Stimulated activated CD4-positive, alpha-beta T cell treated with anti-CD3 and anti-CD28 coated beads, Interleukin-15, amount 100 ng/mL, for 24 hours (primary cell): ENCODE data around the gene FILIP1L.

ENCODE experiments used
- DNase-seq: peaks from one replicate; pipeline ENCODE4 v3.0.0-alpha.2; 2020

Gene FILIP1L

GRCh38 chr3:99911433-99911832 lies 202.9 kb downstream of the FILIP1L start:
- no peak for DNase-seq

DNA sequence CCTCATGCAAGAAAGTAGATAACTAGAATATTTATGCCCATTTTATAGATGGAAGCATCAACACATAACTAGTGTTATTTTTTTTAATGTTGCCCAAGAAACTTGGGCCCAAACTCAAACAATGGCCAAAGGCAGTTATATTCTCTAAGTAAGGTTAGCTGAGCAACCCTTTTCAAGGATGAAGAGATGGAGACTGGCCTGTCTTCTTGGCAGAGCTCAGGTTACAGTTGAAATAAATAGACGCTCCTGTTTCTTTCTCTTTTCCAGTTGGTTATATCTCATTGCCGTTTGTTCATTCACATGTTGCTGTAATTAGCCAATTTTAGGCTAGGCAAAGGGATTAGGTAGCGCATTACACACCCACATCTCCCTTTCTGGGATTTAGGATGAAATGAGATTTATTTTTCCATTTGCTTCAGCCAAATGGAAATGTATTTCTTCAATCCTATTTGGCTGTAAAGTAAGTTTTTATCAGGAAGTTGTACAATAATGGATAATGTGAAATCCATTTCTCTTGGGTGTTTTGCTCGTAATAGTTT lies 203.5 kb downstream of the FILIP1L start:
- DNase-seq, result no peak

- no peak for DNase-seq
These were observed 204.4 kb downstream of the FILIP1L start for GRCh38 chr3:99909714-99910495.

DNA sequence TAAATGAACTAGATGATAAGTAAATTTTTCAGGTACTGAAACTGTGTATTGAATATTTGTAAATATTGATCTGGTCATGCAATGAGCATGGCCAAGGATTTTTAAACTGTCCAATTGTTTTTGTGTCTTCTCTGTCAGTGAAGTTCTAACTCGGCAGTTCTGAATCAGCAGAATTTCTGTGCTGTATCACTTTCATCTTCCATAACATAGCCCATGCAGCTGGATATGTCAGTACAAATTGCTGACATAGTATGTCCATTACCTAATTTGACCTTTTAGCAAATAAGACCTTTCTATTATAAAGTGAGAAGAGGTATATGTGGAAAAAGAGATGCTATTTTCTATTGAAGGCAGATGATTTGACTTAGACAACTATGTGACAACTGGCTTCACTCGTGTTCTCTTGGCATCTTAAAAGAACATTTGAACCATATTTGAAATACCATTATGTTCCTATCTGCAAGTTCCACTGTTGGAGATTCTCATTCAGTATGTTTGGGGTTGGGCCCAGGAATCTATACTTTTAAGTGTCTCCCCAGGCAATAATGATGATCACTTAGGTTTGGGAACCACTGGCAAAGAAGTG lies 206.2 kb downstream of the FILIP1L start:
- DNase-seq, result no peak

DNA sequence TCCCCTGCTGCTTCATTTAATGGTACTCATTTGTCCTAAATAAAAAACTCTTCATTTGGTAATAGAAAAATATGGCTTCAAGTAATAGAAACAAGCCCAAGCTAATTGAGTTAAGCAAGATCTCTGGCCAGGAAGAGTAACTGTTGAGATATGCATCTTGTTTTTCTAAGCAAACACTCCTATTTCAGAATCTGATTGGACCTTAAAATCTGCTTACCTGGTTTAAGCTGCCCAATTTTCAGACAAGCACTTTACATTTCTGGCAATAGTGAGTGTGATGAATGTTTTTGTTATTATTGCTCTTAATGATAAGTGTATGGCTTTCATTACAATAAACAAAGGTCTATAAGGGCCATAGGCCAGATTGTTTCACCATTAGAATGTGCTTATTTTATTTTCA lies 210.4 kb downstream of the FILIP1L start:
- DNase-seq, result no peak

DNA sequence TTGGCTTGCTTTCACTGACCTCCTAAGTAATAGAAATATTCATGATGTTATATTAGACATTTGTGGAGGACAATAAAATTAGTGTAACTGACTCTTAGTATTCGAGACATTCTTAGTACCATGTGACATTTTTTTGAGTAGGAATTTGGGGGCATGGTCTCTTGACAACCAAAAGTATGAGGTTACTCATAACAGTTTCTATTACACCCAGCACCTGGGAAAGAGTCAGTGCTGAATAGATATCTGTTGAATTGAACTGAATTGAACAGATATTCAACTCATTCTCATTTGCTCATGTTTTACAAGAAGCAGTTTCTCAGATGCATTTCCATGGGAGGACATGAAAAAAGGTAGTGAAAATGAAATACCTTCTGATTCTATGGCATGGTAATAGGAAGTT lies 212.2 kb downstream of the FILIP1L start:
- DNase-seq, result no peak

DNA sequence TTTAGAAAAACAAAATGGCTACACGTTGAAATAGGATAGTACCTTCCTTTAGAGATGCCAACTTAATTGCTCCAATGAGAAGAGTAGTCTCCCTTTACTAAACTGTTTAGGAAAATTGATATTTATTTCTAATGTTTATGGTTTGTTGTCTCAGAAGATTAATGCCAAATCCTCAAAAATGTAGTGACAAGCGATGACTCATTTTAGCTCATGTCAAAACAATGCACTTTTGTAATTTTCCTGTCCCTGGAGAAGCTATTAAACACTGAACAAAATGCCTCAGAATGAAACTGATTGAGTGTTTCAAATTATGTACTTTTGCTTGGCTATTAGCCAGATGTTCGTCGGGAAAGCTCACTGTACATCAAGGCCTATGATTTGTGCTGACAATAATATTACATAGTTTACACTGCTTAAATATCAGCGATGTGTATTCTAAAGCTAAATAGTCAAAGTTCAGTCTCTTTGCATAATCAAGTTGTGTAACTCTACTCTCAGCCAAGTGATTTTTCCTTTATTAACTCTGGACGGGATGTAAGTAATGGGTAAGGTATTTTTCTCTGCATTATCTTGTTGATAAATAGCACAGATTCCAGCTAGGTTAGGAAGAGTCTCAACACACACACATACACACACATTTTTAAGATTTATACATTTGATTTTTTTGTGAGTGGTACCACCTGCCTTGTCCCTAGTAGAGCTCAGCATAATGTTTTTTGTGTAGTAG lies 212.9 kb downstream of the FILIP1L start:
- no peak for DNase-seq

GRCh38 chr3:99900248-99900647 lies 214.1 kb downstream of the FILIP1L start:
- DNase-seq, result no peak

- no peak for DNase-seq
These were observed 214.7 kb downstream of the FILIP1L start for GRCh38 chr3:99899603-99900002.

DNA sequence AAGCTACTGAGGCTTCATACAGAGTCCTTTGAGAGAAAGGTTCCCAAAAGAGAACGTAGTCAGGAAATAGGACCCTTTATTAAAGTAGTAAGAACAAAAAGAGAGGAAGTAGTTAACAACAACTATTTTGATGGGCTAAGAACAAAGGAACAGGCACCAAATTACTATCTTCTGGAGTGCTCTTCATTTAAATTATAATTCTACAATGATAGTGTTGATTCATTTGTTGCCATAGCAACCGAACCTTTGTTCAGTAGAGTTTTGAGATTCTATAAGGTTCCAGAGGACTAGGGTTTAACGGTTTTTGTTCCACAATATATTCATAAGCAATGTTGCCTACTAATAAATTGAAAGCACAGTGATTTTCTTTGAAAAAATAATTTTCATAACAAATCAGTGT lies 217.8 kb downstream of the FILIP1L start:
- no peak for DNase-seq

GRCh38 chr3:99895703-99896441 lies 218.4 kb downstream of the FILIP1L start:
- DNase-seq, result no peak

- DNase-seq, result no peak
These were observed 219.1 kb downstream of the FILIP1L start for GRCh38 chr3:99895131-99895696.

- no peak for DNase-seq
These were observed 222.0 kb downstream of the FILIP1L start for GRCh38 chr3:99892332-99892731.

DNA sequence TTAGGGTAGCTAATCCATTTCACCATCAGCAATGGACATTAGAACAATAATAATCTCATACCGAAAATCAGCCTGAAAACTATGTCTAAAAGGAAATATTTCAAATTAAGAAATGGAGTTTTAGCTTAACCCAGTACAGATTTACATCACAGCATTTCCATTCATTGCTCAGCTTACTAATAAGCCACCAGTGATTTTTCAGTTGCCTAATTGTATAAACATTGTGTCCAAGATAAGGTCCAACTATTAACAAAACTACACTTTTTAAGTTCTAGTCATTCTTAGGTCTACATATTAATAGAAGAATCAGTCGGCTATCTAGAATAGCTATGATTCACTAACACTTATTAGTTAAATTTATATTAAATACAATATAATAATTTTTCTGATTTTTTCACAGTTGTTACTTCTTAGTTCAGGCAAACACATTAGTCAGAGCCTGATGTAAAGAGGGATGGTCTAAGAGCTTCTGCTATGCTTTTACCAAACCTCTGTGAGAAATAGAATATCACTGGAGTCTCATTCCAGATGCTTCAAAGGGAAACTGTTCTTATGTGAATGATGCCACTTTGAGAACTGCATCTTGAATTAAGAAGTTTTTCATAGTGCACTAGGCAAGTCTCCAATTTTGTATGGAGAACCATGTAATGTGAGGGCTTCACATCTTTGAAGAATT lies 222.6 kb downstream of the FILIP1L start:
- DNase-seq, result no peak

- no peak for DNase-seq
These were observed 228.4 kb downstream of the FILIP1L start for GRCh38 chr3:99885851-99886250.

- no peak for DNase-seq
These were observed 229.2 kb downstream of the FILIP1L start for GRCh38 chr3:99885085-99885484.

DNA sequence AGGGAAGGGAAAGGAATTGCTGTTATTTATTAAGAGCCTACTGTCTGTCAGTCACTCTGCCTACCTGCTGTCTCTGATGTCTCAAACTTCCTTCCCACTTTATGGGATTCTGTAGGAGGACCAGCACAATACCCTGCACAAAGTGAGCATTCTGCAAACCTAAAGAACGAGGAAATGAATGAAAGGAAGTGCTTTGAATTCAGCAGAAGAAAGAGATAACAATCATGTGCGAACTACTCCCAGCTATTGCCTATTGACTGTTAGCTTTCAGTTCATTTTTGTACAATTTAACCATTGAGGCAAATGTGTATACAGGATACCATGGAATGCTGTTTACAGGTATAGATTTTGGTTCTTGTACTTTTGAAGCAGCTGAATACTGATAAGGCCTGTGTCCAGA lies 229.8 kb downstream of the FILIP1L start:
- DNase-seq, result no peak

DNA sequence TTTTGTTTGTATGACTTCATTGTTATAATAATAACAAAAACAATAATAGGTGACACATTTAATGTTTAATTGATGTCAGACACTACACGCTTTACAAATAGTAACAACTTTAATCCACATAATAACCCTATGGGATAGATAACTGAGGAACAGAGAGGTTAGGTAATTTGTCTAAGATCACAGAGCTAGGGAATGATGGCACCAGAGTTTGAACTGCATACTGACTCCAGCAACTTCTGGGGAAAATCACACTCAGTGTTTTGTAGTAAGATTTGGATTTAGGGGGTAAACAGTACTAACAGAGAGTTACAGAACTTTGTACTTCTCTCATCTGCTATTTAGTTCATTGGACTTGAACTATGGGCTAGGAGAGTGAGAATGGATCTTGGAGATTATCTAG lies 230.6 kb downstream of the FILIP1L start:
- no peak for DNase-seq

DNA sequence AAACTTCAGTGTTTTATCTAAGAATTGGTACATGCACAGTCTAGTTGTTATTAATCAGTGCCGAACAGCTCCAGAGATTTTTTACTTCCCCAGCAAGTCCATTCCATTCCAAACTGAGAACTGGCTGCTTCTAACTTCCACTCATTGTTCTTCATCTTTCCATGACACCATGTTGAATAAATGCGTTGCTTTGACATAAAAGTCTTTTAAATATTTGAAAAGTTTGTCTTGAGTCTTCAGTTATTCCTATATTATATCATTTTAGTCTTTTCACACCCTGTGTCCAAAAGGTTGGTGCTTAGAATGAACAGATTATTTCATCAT lies 231.2 kb downstream of the FILIP1L start:
- DNase-seq, result no peak

GRCh38 chr3:99882436-99883137 lies 231.7 kb downstream of the FILIP1L start:
- no peak for DNase-seq

GRCh38 chr3:99881121-99881524 lies 233.2 kb downstream of the FILIP1L start:
- no peak for DNase-seq

DNA sequence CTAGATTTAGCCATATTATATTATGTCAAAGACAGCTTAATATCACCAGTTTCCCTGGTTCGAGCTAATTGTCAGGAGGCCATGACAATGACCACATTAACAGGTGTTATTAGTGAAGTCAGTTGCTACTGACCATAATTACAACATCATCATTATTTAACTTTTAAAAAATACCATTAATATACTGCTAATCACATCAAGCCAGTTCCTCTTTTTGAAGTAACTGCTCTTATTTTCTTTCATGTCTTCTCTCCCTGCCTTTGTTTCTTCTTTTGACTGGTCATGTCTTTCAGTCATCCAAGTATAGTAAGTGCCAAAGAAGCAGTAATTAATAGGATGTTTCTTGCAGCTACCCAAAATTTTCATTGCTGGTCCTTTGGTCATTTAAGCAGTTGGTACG lies 235.0 kb downstream of the FILIP1L start:
- DNase-seq, result no peak
